Measurements from ENCODE around the gene SIRT3. TPM values are rescaled to one million over a fixed set of nuclear protein-coding genes. Genes with fewer than 3 reads are reported as not detected.

The SIRT3 gene
- total and polyA plus RNA-seq, 3 experiments from 2014 or later, result 12.2 to 14.8 (median 13.6) TPM

GRCh38 chr11:218815-219593, 17.1 kb downstream of the SIRT3 start:
- DNase-seq, result no peak
- H3K4me3 ChIP-seq (ENCODE audit: low read length), result no peak overlapping the region
- H3K4me1 ChIP-seq (ENCODE audit: insufficient read depth, low read length), result no peaks in the 10 kb centered on the region
- H3K27me3 ChIP-seq (ENCODE audit: insufficient read depth, low read length, poor library complexity, severe bottlenecking), result no peaks in the 10 kb centered on the region
- H3K27ac Mint-ChIP-seq, result peak overlapping the region in 3 of 8 donors; percentile 27 to 42 (median 30)
- H3K36me3 Mint-ChIP-seq, result peaks cover 0 to 53% (median 9%) of the 10 kb centered on the region in 3 donors
- no peaks in the 10 kb centered on the region for H3K27me3 Mint-ChIP-seq
- ChIA-PET POLR2A (no interaction called here), CTCF (no interaction called here)
- peaks cover 0 to 5% (median 0%) of the 10 kb centered on the region in 3 donors for H3K4me1 Mint-ChIP-seq
- peaks cover 0 to 1% (median 0%) of the 10 kb centered on the region in 5 donors for H3K9me3 Mint-ChIP-seq
- H3K27ac ChIP-seq (ENCODE audit: low read depth, low read length), result no peak overlapping the region
- H3K36me3 ChIP-seq (ENCODE audit: insufficient read depth, low read length), result peaks cover 10% of the 10 kb centered on the region
- H3K4me3 Mint-ChIP-seq, result no peak overlapping the region
- no peaks in the 10 kb centered on the region for H3K9me3 ChIP-seq (ENCODE audit: low read length)

GRCh38 chr11:217704-218103, 18.4 kb downstream of the SIRT3 start:
- H3K9me3 Mint-ChIP-seq, result no peaks in the 10 kb centered on the region
- H3K4me1 Mint-ChIP-seq, result peaks cover 0 to 5% (median 0%) of the 10 kb centered on the region in 3 donors
- Histone ChIP-seq H3K4me1 (ENCODE audit: insufficient read depth, low read length) (no peaks in the 10 kb centered on the region), H3K27ac (ENCODE audit: low read depth, low read length) (no peak overlapping the region), H3K27me3 (ENCODE audit: insufficient read depth, low read length, poor library complexity, severe bottlenecking) (no peaks in the 10 kb centered on the region), H3K4me3 (ENCODE audit: low read length) (no peak overlapping the region), H3K9me3 (ENCODE audit: low read length) (no peaks in the 10 kb centered on the region), H3K36me3 (ENCODE audit: insufficient read depth, low read length) (peaks cover 20% of the 10 kb centered on the region)
- ChIA-PET CTCF (interaction anchor here (0.9 to 2.4 kb wide), 2 partner anchors 33 to 87 kb away, joined by 3 to 9 read pairs; no protein-coding TSS in a partner anchor), POLR2A (no interaction called here)
- no peak for DNase-seq
- H3K4me3 Mint-ChIP-seq, result peak overlapping the region in 1 of 7 donors; percentile 52
- peaks cover 0 to 60% (median 12%) of the 10 kb centered on the region in 3 donors for H3K36me3 Mint-ChIP-seq
- H3K27me3 Mint-ChIP-seq, result no peaks in the 10 kb centered on the region
- peak overlapping the region in 4 of 8 donors; percentile 66 to 84 (median 76) for H3K27ac Mint-ChIP-seq

GRCh38 chr11:216081-216974, 19.8 kb downstream of the SIRT3 start:
- Mint-ChIP-seq H3K27me3 (no peaks in the 10 kb centered on the region), H3K9me3 (no peaks in the 10 kb centered on the region), H3K4me3 (no peak overlapping the region), H3K27ac (peak overlapping the region in 6 of 8 donors; percentile 17 to 66 (median 42)), H3K4me1 (peaks cover 2 to 8% (median 2%) of the 10 kb centered on the region in 3 donors), H3K36me3 (peaks cover 0 to 61% (median 12%) of the 10 kb centered on the region in 3 donors)
- Histone ChIP-seq H3K4me3 (ENCODE audit: low read length) (no peak overlapping the region), H3K9me3 (ENCODE audit: low read length) (no peaks in the 10 kb centered on the region), H3K27me3 (ENCODE audit: insufficient read depth, low read length, poor library complexity, severe bottlenecking) (no peaks in the 10 kb centered on the region), H3K4me1 (ENCODE audit: insufficient read depth, low read length) (no peaks in the 10 kb centered on the region), H3K27ac (ENCODE audit: low read depth, low read length) (no peak overlapping the region), H3K36me3 (ENCODE audit: insufficient read depth, low read length) (peaks cover 34% of the 10 kb centered on the region)
- ChIA-PET POLR2A (interaction anchor here (0.7 kb wide), 1 partner anchor 9 kb away, joined by 3 read pairs; the partner anchor contains the start of genes BET1L and RIC8A), CTCF (interaction anchor here (0.7 to 2.4 kb wide), 3 partner anchors 9 to 89 kb away, joined by 3 to 9 read pairs (median 3); partner anchors contain the start of genes BET1L and RIC8A)
- DNase-seq, result no peak

- POLR2A ChIA-PET, result no interaction called here
- no peaks in the 10 kb centered on the region for H3K27me3 ChIP-seq (ENCODE audit: insufficient read depth, low read length, poor library complexity, severe bottlenecking)
- H3K27ac ChIP-seq (ENCODE audit: low read depth, low read length), result no peak overlapping the region
- H3K4me3 Mint-ChIP-seq, result no peak overlapping the region
- H3K27me3 Mint-ChIP-seq, result no peaks in the 10 kb centered on the region
- DNase-seq, result no peak
- H3K27ac Mint-ChIP-seq, result peak overlapping the region in 4 of 8 donors; percentile 17 to 70 (median 56)
- H3K36me3 Mint-ChIP-seq, result peaks cover 0 to 69% (median 12%) of the 10 kb centered on the region in 3 donors
- H3K9me3 Mint-ChIP-seq, result no peaks in the 10 kb centered on the region
- CTCF ChIA-PET, result interaction anchor here (0.7 to 2.4 kb wide), 2 partner anchors 8 to 35 kb away, joined by 3 to 9 read pairs; partner anchors contain the start of genes BET1L and RIC8A
- no peaks in the 10 kb centered on the region for H3K9me3 ChIP-seq (ENCODE audit: low read length)
- peaks cover 4 to 9% (median 8%) of the 10 kb centered on the region in 3 donors for H3K4me1 Mint-ChIP-seq
- H3K36me3 ChIP-seq (ENCODE audit: insufficient read depth, low read length), result peaks cover 41% of the 10 kb centered on the region
- no peak overlapping the region for H3K4me3 ChIP-seq (ENCODE audit: low read length)
- H3K4me1 ChIP-seq (ENCODE audit: insufficient read depth, low read length), result peaks cover 2% of the 10 kb centered on the region
These were observed 20.5 kb downstream of the SIRT3 start for GRCh38 chr11:215581-216037.

- Histone ChIP-seq H3K27ac (ENCODE audit: low read depth, low read length) (no peak overlapping the region), H3K27me3 (ENCODE audit: insufficient read depth, low read length, poor library complexity, severe bottlenecking) (no peaks in the 10 kb centered on the region), H3K9me3 (ENCODE audit: low read length) (no peaks in the 10 kb centered on the region), H3K4me3 (ENCODE audit: low read length) (no peak overlapping the region), H3K36me3 (ENCODE audit: insufficient read depth, low read length) (peaks cover 54% of the 10 kb centered on the region), H3K4me1 (ENCODE audit: insufficient read depth, low read length) (peaks cover 17% of the 10 kb centered on the region)
- peaks cover 14 to 24% (median 15%) of the 10 kb centered on the region in 3 donors for H3K4me1 Mint-ChIP-seq
- peak overlapping the region in 1 of 7 donors; percentile 61 for H3K4me3 Mint-ChIP-seq
- POLR2A ChIA-PET, result interaction anchor here (0.7 kb wide), 1 partner anchor 66 kb away, joined by 3 read pairs; no protein-coding TSS in a partner anchor
- no peaks in the 10 kb centered on the region for H3K27me3 Mint-ChIP-seq
- DNase-seq, result no peak
- CTCF ChIA-PET, result no interaction called here
- peak overlapping the region in 3 of 8 donors; percentile 17 to 78 (median 68) for H3K27ac Mint-ChIP-seq
- no peaks in the 10 kb centered on the region for H3K9me3 Mint-ChIP-seq
- H3K36me3 Mint-ChIP-seq, result peaks cover 0 to 75% (median 7%) of the 10 kb centered on the region in 3 donors
These were observed 22.1 kb downstream of the SIRT3 start for GRCh38 chr11:214083-214482.

- no peaks in the 10 kb centered on the region for H3K9me3 Mint-ChIP-seq
- no peak overlapping the region for H3K27ac ChIP-seq (ENCODE audit: low read depth, low read length)
- peaks cover 18% of the 10 kb centered on the region for H3K4me1 ChIP-seq (ENCODE audit: insufficient read depth, low read length)
- ChIA-PET POLR2A (interaction anchor here (0.7 kb wide), 1 partner anchor 67 kb away, joined by 3 read pairs; no protein-coding TSS in a partner anchor), CTCF (no interaction called here)
- H3K27me3 ChIP-seq (ENCODE audit: insufficient read depth, low read length, poor library complexity, severe bottlenecking), result no peaks in the 10 kb centered on the region
- no peak for DNase-seq
- peak overlapping the region in 1 of 7 donors; percentile 11 for H3K4me3 Mint-ChIP-seq
- no peaks in the 10 kb centered on the region for H3K9me3 ChIP-seq (ENCODE audit: low read length)
- no peak overlapping the region for H3K4me3 ChIP-seq (ENCODE audit: low read length)
- peak overlapping the region in 4 of 8 donors; percentile 18 to 87 (median 64) for H3K27ac Mint-ChIP-seq
- H3K4me1 Mint-ChIP-seq, result peaks cover 15 to 30% (median 15%) of the 10 kb centered on the region in 3 donors
- H3K36me3 Mint-ChIP-seq, result peaks cover 0 to 75% (median 7%) of the 10 kb centered on the region in 3 donors
- no peaks in the 10 kb centered on the region for H3K27me3 Mint-ChIP-seq
- peaks cover 54% of the 10 kb centered on the region for H3K36me3 ChIP-seq (ENCODE audit: insufficient read depth, low read length)
These were observed 23.0 kb downstream of the SIRT3 start for GRCh38 chr11:213111-213510.

GRCh38 chr11:212150-213100, 23.7 kb downstream of the SIRT3 start:
- no peaks in the 10 kb centered on the region for H3K9me3 ChIP-seq (ENCODE audit: low read length)
- peaks cover 0 to under 1% (median 0%) of the 10 kb centered on the region in 5 donors for H3K9me3 Mint-ChIP-seq
- peaks cover 18% of the 10 kb centered on the region for H3K4me1 ChIP-seq (ENCODE audit: insufficient read depth, low read length)
- DNase-seq, result no peak
- H3K36me3 ChIP-seq (ENCODE audit: insufficient read depth, low read length), result peaks cover 54% of the 10 kb centered on the region
- peaks cover 0 to 3% of the 10 kb centered on the region in 2 donors for H3K27me3 Mint-ChIP-seq
- no peaks in the 10 kb centered on the region for H3K27me3 ChIP-seq (ENCODE audit: insufficient read depth, low read length, poor library complexity, severe bottlenecking)
- peak overlapping the region in 4 of 8 donors; percentile 22 to 99 (median 81) for H3K27ac Mint-ChIP-seq
- CTCF ChIA-PET, result interaction anchor here (0.6 to 1.0 kb wide), 2 partner anchors 22 to 510 kb away, joined by 3 to 4 read pairs; no protein-coding TSS in a partner anchor
- no peak overlapping the region for H3K4me3 ChIP-seq (ENCODE audit: low read length)
- peaks cover 11 to 32% (median 19%) of the 10 kb centered on the region in 3 donors for H3K4me1 Mint-ChIP-seq
- POLR2A ChIA-PET, result no interaction called here
- peak overlapping the region in 4 of 7 donors; percentile 6 to 79 (median 49) for H3K4me3 Mint-ChIP-seq
- peaks cover 0 to 78% (median 5%) of the 10 kb centered on the region in 3 donors for H3K36me3 Mint-ChIP-seq
- H3K27ac ChIP-seq (ENCODE audit: low read depth, low read length), result no peak overlapping the region

All from CD8-positive, alpha-beta memory T cell (primary cell).